SU-DHL-6 (cell line): ENCODE data around the gene PODXL2.

Experiments used
- H2AFZ ChIP-seq: fragments of 200-600 bp; sonication (generic); 2 replicates; pipeline ENCODE4 v1.6.1; 2014; ENCODE audit warnings: low read depth, mild to moderate bottlenecking, moderate library complexity, mixed read lengths, antibody characterized with exemption, low read length; ENCODE audit not compliant: severe bottlenecking
- H3F3A ChIP-seq: fragments of 200-600 bp; shearing (Covaris generic); 2 replicates; pipeline ENCODE4 v1.6.0; 2016; ENCODE audit warnings: antibody characterized with exemption, mild to moderate bottlenecking; ENCODE audit not compliant: insufficient read depth
- H3K27ac ChIP-seq: fragments of 200-600 bp; sonication (generic); 2 replicates; pipeline ENCODE4 v1.5.1; 2016; ENCODE audit warnings: low read depth, mild to moderate bottlenecking, low read length, moderate library complexity, mixed read lengths
- H3K27me3 ChIP-seq: fragments of 200-600 bp; sonication (generic), shearing (Covaris generic); 2 replicates; pipeline ENCODE4 v1.6.0; 2014; ENCODE audit warnings: mild to moderate bottlenecking, low read length
- H3K36me3 ChIP-seq: fragments of 200-600 bp; sonication (generic); 2 replicates; pipeline ENCODE4 v1.6.1; 2014; ENCODE audit warnings: mild to moderate bottlenecking, low read length, mixed read lengths
- H3K4me2 ChIP-seq: fragments of 300-600, 200-600 bp; shearing (Covaris generic), sonication (generic); 2 replicates; pipeline ENCODE4 v1.6.0; 2014; ENCODE audit warnings: low read length, low read depth, mild to moderate bottlenecking; ENCODE audit not compliant: poor library complexity, severe bottlenecking
- H3K4me3 ChIP-seq: fragments of 200-600 bp; sonication (generic); 2 replicates; pipeline ENCODE4 v1.5.1; 2014; ENCODE audit warnings: antibody characterized with exemption, low read length, mild to moderate bottlenecking, mixed read lengths; ENCODE audit not compliant: insufficient read depth, poor library complexity, severe bottlenecking
- H3K79me2 ChIP-seq: fragments of 200-600 bp; sonication (generic); 2 replicates; pipeline ENCODE4 v1.6.1; 2014; ENCODE audit warnings: mild to moderate bottlenecking, low read length, moderate library complexity; ENCODE audit not compliant: insufficient read depth
- H3K9ac ChIP-seq: fragments of 200-600 bp; sonication (generic); 2 replicates; pipeline ENCODE4 v1.7.0; 2014; ENCODE audit warnings: mild to moderate bottlenecking, low read length
- H3K9me2 ChIP-seq: fragments of 200-600 bp; sonication (generic); replicated peaks from 2 replicates; pipeline ENCODE4 v1.6.1; 2014; ENCODE audit warnings: low read length; ENCODE audit not compliant: insufficient read depth
- H3K9me3 ChIP-seq: fragments of 200-600 bp; sonication (generic); 2 replicates; pipeline ENCODE4 v1.6.1; 2014; ENCODE audit warnings: low read length, mixed read lengths; ENCODE audit not compliant: insufficient read depth
- H4K20me1 ChIP-seq: fragments of 200-600 bp; sonication (generic); 2 replicates; pipeline ENCODE4 v1.6.1; 2014; ENCODE audit warnings: low read depth, mild to moderate bottlenecking, antibody characterized with exemption, low read length, moderate library complexity, mixed read lengths
- EZH2phosphoT487 ChIP-seq: fragments of 200-600 bp; sonication (generic), shearing (Covaris generic); conservative IDR thresholded peaks from 2 replicates; pipeline ENCODE4 v1.6.1; 2018; ENCODE audit warnings: mild to moderate bottlenecking, antibody characterized with exemption, low read length, moderate library complexity, mixed read lengths
- TF ChIP-seq, protein P1 (sequence below): fragments of 200-600 bp; sonication (generic); IDR thresholded peaks from one replicate; pipeline ENCODE4 v1.5.1; 2017; ENCODE audit warnings: antibody characterized with exemption, mild to moderate bottlenecking, low read length, moderate library complexity; ENCODE audit not compliant: insufficient read depth, poor library complexity, severe bottlenecking

The PODXL2 gene

GRCh38 chr3:127597020-127597771 is 31.8 kb upstream of the PODXL2 start:
- H3K4me2 ChIP-seq: peak overlapping the region; percentile 92
- peaks cover 6% of the 10 kb centered on the region for H3F3A ChIP-seq
- H3K9ac ChIP-seq: peak overlapping the region; percentile 90
- no peak for TF ChIP-seq EZH2phosphoT487
- TF ChIP-seq, protein P1, sequence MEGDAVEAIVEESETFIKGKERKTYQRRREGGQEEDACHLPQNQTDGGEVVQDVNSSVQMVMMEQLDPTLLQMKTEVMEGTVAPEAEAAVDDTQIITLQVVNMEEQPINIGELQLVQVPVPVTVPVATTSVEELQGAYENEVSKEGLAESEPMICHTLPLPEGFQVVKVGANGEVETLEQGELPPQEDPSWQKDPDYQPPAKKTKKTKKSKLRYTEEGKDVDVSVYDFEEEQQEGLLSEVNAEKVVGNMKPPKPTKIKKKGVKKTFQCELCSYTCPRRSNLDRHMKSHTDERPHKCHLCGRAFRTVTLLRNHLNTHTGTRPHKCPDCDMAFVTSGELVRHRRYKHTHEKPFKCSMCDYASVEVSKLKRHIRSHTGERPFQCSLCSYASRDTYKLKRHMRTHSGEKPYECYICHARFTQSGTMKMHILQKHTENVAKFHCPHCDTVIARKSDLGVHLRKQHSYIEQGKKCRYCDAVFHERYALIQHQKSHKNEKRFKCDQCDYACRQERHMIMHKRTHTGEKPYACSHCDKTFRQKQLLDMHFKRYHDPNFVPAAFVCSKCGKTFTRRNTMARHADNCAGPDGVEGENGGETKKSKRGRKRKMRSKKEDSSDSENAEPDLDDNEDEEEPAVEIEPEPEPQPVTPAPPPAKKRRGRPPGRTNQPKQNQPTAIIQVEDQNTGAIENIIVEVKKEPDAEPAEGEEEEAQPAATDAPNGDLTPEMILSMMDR: no peak
- peak overlapping the region; percentile 56 for H3K4me3 ChIP-seq
- H3K27ac ChIP-seq: peak overlapping the region; percentile 73
- no peaks in the 10 kb centered on the region for H3K27me3 ChIP-seq
- H3K79me2 ChIP-seq: peaks cover 49% of the 10 kb centered on the region
- H4K20me1 ChIP-seq: no peaks in the 10 kb centered on the region
- H2AFZ ChIP-seq: no peak overlapping the region
- no peaks in the 10 kb centered on the region for H3K9me2 ChIP-seq
- peaks cover 15% of the 10 kb centered on the region for H3K36me3 ChIP-seq
- no peaks in the 10 kb centered on the region for H3K9me3 ChIP-seq

DNA sequence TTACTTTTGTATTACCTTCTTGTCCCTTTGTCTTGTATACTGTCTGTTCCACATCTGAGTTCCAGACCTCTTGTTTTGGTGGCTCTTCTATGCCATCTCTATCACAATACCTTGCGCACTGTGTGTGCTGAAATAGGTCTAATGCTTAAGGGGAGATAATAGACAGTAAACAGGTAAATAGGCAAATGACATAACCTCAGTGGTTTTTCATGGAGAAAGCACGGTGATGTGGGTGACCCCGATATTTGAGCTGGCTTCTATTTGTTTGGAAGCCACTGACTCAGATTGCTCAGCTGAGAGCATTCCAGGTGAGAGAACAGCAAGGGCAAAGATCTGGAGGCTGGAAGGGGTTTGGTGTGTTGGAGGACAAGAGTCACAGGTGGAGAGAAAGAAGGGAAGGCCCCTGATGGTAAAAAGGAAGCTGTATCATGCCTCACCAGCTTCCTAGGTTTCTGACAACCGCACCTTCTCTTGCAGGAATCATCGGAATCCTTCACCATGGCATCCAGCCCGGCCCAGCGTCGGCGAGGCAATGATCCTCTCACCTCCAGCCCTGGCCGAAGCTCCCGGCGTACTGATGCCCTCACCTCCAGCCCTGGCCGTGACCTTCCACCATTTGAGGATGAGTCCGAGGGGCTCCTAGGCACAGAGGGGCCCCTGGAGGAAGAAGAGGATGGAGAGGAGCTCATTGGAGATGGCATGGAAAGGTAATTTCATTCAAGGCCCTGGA is 30.0 kb upstream of the PODXL2 start:
- Histone ChIP-seq H2AFZ (no peak overlapping the region), H4K20me1 (no peaks in the 10 kb centered on the region)

DNA sequence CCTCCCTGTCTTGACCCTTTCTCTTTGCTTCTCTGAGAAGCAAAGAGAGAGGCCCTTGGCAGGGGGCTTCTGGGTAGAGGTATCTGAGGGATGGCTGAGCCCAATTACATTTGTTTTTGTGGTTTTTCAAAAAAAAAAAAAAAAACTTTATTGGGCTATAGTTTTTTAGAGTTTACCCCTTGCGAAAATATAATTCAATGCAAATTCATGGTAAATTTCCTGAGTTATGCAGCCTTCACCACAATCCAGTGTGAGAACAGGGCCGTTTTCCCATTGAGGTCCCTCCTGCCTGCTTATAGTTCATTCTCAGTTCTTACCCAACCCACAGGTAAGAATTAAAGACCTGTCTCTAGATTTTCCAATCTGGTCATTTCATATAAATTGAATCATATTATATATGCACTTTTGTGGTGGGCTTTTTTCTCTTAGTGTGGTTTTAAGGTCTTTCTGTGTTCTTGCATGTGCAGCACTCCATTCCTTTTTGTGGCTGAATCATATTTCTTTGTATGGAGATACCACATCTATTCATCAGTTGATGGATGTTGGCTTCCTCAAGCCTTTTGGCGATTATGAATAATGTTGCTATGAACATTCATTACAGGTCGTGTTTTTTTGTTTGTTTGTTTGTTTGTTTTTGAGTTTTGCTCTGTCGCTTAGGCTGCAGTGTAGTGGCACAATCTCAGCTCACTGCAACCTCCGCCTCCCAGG is 28.1 kb upstream of the PODXL2 start:
- Histone ChIP-seq H3K9me2 (no peaks in the 10 kb centered on the region), H3F3A (no peaks in the 10 kb centered on the region; the same call in 1 of the 2 replicates), H2AFZ (no peak overlapping the region), H3K27ac (peak overlapping the region; percentile 13; the same call in 1 of the 2 replicates), H3K36me3 (peaks cover 15% of the 10 kb centered on the region), H3K9ac (peak overlapping the region; percentile 90), H3K27me3 (no peaks in the 10 kb centered on the region), H3K79me2 (peaks cover 61% of the 10 kb centered on the region), H3K4me3 (peak overlapping the region; percentile 73), H4K20me1 (no peaks in the 10 kb centered on the region), H3K4me2 (peak overlapping the region; percentile 92), H3K9me3 (no peaks in the 10 kb centered on the region)
- TF ChIP-seq, protein P1: no peak
- no peak for TF ChIP-seq EZH2phosphoT487

More for the DNA sequence above, 30.0 kb upstream of the PODXL2 start:
- H3K9me2 ChIP-seq: no peaks in the 10 kb centered on the region
- peak overlapping the region; percentile 81 for H3K27ac ChIP-seq
- peaks cover 15% of the 10 kb centered on the region for H3K36me3 ChIP-seq
- peaks cover 56% of the 10 kb centered on the region for H3K79me2 ChIP-seq
- H3F3A ChIP-seq: no peaks in the 10 kb centered on the region; the same call in 1 of the 2 replicates
- peak overlapping the region; percentile 73 for H3K4me3 ChIP-seq
- no peak for TF ChIP-seq EZH2phosphoT487
- TF ChIP-seq, protein P1: no peak
- no peaks in the 10 kb centered on the region for H3K9me3 ChIP-seq
- H3K9ac ChIP-seq: peak overlapping the region; percentile 90
- peak overlapping the region; percentile 92 for H3K4me2 ChIP-seq
- no peaks in the 10 kb centered on the region for H3K27me3 ChIP-seq
